Measurements from ENCODE around the gene SETD7.

Gene SETD7

GRCh38 chr4:139499186-139499585, 56.8 kb downstream of the SETD7 start:
- Histone ChIP-seq H3K4me1 (ENCODE audit: insufficient read depth, low read length, severe bottlenecking) (no peaks in the 10 kb centered on the region), H3K9ac (ENCODE audit: low read length) (no peak overlapping the region), H3K9me2 (ENCODE audit: low read depth, low read length) (no peaks in the 10 kb centered on the region), H2AFZ (ENCODE audit: low read length) (no peak overlapping the region), H3K79me2 (ENCODE audit: insufficient read depth, low read length) (no peaks in the 10 kb centered on the region), H3K27ac (ENCODE audit: low read depth, low read length, poor library complexity, severe bottlenecking) (no peak overlapping the region), H3K4me2 (ENCODE audit: low read length) (no peak overlapping the region), H3K36me3 (ENCODE audit: insufficient read depth, low read length) (peaks cover 5% of the 10 kb centered on the region; the same call in 1 of the 2 replicates), H3K4me3 (ENCODE audit: low read depth, low read length, poor library complexity, severe bottlenecking) (no peak overlapping the region), H3K9me3 (ENCODE audit: low read length) (no peaks in the 10 kb centered on the region), H3F3A (ENCODE audit: insufficient read depth, low read length) (no peaks in the 10 kb centered on the region), H3K27me3 (ENCODE audit: insufficient read depth, low read length) (no peaks in the 10 kb centered on the region), H4K20me1 (ENCODE audit: insufficient read depth, low read length) (no peaks in the 10 kb centered on the region)
- TF ChIP-seq CTCF (IDR thresholded peaks at IDR 0.05; ENCODE audit: low read length) (no peak), EZH2 (IDR thresholded peaks at IDR 0.05; ENCODE audit: borderline replicate concordance, low read length) (no peak)

- Histone ChIP-seq H3K79me2 (ENCODE audit: insufficient read depth, low read length) (no peaks in the 10 kb centered on the region), H3F3A (ENCODE audit: insufficient read depth, low read length) (no peaks in the 10 kb centered on the region)
- TF ChIP-seq EZH2 (IDR thresholded peaks at IDR 0.05; ENCODE audit: borderline replicate concordance, low read length) (no peak), CTCF (IDR thresholded peaks at IDR 0.05; ENCODE audit: low read length) (no peak)
Measured at GRCh38 chr4:139493176-139493575, 62.8 kb downstream of the SETD7 start.

GRCh38 chr4:139492429-139492828, 63.6 kb downstream of the SETD7 start:
- Histone ChIP-seq H2AFZ (ENCODE audit: low read length) (no peak overlapping the region), H3K9me2 (ENCODE audit: low read depth, low read length) (no peaks in the 10 kb centered on the region), H3K27me3 (ENCODE audit: insufficient read depth, low read length) (no peaks in the 10 kb centered on the region), H3K9ac (ENCODE audit: low read length) (no peak overlapping the region), H3K79me2 (ENCODE audit: insufficient read depth, low read length) (no peaks in the 10 kb centered on the region), H3F3A (ENCODE audit: insufficient read depth, low read length) (no peaks in the 10 kb centered on the region), H3K4me3 (ENCODE audit: low read depth, low read length, poor library complexity, severe bottlenecking) (no peak overlapping the region), H4K20me1 (ENCODE audit: insufficient read depth, low read length) (no peaks in the 10 kb centered on the region), H3K27ac (ENCODE audit: low read depth, low read length, poor library complexity, severe bottlenecking) (no peak overlapping the region), H3K4me1 (ENCODE audit: insufficient read depth, low read length, severe bottlenecking) (no peaks in the 10 kb centered on the region), H3K4me2 (ENCODE audit: low read length) (no peak overlapping the region), H3K9me3 (ENCODE audit: low read length) (no peaks in the 10 kb centered on the region), H3K36me3 (ENCODE audit: insufficient read depth, low read length) (no peaks in the 10 kb centered on the region; the same call in 1 of the 2 replicates)
- no peak for TF ChIP-seq CTCF (IDR thresholded peaks at IDR 0.05; ENCODE audit: low read length)
- no peak for TF ChIP-seq EZH2 (IDR thresholded peaks at IDR 0.05; ENCODE audit: borderline replicate concordance, low read length)

More at GRCh38 chr4:139493176-139493575, 62.8 kb downstream of the SETD7 start:
- no peaks in the 10 kb centered on the region; the same call in 1 of the 2 replicates for H3K36me3 ChIP-seq (ENCODE audit: insufficient read depth, low read length)
- no peaks in the 10 kb centered on the region for H3K9me3 ChIP-seq (ENCODE audit: low read length)
- H4K20me1 ChIP-seq (ENCODE audit: insufficient read depth, low read length) = no peaks in the 10 kb centered on the region
- no peaks in the 10 kb centered on the region for H3K4me1 ChIP-seq (ENCODE audit: insufficient read depth, low read length, severe bottlenecking)
- H3K27me3 ChIP-seq (ENCODE audit: insufficient read depth, low read length) = no peaks in the 10 kb centered on the region
- no peak overlapping the region for H2AFZ ChIP-seq (ENCODE audit: low read length)
- H3K4me3 ChIP-seq (ENCODE audit: low read depth, low read length, poor library complexity, severe bottlenecking) = no peak overlapping the region
- no peak overlapping the region for H3K9ac ChIP-seq (ENCODE audit: low read length)
- H3K9me2 ChIP-seq (ENCODE audit: low read depth, low read length) = no peaks in the 10 kb centered on the region
- no peak overlapping the region for H3K4me2 ChIP-seq (ENCODE audit: low read length)
- H3K27ac ChIP-seq (ENCODE audit: low read depth, low read length, poor library complexity, severe bottlenecking) = no peak overlapping the region

Measured in OCI-LY1 (cell line).